Medulla oblongata (tissue), 1 donor: Measurements from ENCODE around the gene ERICH6.
"Not testable (repeated sequence)": the region's sequence is repeated elsewhere in the genome, so short reads cannot be mapped to it uniquely, and the experiment has no call there.

Source experiments
- DNase-seq: peaks from one replicate; pipeline ENCODE4 v3.0.0-alpha.2; 2015; ENCODE audit errors: extremely low spot score

Gene ERICH6

DNA sequence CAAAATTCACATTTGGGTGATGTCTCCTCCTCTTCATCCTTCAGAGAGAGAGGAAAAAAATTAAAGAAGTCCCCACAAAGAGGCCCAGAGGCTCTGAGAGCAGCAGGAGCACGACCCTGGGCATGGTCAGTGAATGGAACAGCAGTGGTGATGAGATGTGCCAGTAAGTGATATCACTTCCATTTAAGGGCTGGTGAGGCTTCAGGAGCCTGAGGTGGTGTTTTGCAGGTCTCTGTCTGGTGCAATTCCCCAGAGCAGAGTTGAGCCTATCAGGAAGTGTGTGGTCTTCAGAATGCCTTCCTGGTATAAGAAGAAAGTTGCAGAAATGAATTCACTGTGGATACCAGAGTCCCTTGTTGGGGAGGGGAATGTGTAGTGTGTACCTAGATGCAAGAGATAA lies 21.4 kb downstream of the ERICH6 start:
- no peak for DNase-seq

DNA sequence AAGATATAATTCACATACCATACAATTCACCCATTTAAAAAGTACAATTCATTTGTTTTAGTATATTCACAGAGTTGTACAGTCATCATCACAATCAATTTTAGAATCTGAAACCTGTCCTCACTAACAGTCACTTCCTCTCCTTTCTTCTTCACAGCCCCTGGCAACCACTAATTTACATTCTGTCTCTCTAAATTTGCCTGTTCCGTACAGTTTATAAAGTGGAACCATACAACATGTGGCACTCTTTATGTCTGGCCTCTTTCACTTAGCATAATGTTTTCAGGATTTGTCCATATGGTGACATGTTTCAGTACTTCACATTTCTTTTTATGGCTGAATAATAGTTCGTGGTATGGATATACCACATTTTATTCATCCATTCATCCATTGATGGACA lies 22.7 kb downstream of the ERICH6 start:
- DNase-seq, result no peak

DNA sequence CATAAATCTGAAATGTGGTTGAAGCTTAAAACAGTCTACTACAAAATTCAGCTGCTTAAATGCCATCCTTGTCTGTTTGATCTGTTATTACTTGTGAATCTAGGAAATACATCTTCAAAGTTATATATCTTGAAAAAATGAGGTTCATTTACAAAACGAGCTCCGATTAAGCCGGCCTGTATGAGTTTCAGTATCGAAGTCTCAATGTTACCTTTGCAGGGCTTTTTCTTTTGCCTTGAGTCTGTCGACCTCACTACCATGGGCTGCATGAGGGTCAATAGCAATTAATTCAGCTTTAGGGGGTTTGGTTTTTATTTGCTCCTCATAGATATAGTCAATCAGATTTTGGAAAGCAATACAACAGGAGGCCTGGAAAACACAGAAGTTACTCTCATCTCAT lies 23.2 kb downstream of the ERICH6 start:
- DNase-seq, result no peak

DNA sequence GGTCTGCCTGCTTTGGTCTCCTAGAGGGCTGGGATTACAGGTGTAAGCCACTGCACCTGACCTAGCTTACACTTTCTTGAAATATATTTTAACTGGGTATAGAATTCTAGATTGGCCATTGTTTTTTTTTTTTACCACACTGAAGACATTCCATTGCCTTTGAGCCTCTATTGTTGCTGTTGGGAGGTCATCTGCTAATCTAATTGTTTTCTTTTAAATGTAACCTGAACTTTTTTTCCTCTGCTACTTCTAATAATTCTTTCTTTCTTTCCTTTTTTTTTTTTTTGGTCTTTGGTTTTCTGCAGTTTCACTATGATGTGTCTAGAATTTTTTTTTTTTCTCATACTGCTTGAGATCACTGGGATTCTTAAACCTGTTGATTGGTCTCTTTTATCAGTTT lies 28.1 kb downstream of the ERICH6 start:
- no peak for DNase-seq

DNA sequence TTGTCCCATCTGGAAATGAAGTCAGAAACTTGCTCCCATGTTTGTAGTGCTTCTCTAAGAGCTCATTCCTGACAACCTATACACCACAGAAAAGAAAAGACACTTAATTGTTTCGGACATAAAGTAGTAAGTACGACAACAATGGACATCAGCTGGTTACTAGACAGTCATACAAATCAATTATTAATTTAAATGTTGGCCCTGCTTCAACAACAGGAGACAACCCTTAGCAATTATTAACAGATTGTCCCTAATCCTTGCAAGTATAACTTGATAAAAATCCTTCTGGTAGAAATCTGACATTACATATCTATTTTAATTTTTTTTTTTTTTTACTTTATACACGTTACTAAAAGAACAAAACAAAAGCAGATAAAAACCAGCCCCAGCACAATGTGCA lies 29.8 kb downstream of the ERICH6 start:
- no peak for DNase-seq

DNA sequence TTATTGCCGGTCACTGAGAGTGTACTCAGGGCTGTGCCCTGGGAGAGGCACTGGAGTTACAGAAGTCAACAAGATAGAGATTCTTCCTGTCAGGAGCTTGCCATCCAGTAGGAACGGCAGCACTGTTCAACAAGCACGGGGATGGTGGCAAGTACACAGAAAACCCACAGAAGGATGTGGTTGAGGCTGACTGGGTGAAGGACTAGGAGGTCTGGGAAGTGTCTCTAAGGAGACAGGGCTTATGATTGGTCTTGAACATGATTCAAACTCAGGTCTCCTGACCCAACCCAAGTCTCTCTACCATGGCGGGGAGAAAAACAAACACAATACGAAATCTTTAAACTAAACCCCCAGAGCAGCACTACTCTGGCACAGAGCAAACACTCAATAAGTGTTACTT lies 37.6 kb downstream of the ERICH6 start:
- no peak for DNase-seq

DNA sequence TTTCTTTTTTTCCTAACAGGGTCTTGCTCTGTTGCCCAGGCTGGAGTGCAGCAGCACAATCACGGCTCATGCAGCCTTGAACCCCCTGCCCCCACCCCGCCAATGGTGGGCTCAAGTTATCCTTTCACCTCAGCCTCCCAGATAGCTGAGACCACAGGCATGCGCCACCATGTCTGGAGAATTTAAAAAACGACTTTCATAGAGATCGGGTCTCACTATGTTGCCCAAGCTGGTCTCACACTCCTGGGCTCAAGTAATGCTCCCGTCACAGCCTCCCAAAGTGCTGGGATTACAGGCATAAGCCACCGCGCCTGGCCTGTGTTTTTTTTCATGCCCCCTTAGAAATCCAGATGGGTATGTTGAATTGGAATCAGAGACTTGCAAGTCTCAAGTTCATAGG lies 40.3 kb downstream of the ERICH6 start:
- DNase-seq, result no peak

DNA sequence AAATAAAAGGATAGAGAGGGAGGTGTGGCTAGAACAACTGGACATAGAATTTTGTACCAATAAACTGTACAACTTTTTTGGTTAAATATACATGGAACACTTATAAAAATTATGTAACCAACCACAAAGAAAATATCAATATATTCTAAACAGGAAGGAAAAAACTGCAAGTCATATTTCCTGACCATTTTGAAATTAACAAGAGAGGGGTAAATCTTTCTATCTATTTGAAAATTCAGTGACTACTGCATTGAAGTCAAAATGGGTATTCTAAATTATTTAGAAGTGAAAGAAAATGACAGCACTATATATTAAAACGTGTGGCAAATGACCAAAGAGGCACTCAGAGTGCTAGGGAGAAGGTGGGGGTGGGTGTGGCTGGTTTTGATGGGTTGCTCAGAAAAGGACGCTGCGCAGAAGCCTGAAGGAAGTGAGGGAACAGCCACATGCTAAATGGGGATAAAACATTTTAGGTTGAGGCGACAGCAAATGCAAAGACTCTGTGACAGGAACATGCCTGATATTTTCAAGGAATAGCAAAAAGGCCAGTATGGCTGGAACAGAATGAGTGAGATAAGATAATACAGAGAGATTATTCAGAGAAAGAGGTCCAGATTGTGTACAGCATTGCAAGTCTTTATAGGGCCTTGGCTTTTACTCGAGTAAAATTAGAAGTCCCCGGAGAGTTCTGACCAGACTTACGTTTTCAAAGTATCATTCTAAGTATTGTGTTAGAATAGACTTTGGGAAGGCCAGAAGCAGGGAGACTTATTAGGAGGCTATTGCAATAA lies 41.1 kb downstream of the ERICH6 start:
- no peak for DNase-seq

DNA sequence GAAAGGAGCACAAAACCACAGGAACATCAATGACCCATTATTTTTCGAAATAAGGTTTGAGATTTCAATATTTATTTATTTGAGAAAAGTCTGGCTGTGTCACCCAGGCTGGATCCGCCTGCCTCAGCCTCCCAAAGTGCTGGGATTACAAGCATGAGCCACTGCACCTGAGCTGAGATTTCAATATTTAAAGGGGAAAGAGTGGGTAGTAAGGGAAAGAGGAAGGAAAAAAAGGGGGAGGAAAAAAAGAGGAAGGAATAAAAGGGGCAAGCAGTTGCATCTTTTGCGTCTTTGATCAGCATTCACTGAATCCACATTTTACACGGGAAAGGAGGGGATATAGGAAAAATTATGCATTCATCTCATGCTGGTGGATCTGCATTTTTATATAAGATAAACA lies 47.4 kb downstream of the ERICH6 start:
- no peak for DNase-seq

DNA sequence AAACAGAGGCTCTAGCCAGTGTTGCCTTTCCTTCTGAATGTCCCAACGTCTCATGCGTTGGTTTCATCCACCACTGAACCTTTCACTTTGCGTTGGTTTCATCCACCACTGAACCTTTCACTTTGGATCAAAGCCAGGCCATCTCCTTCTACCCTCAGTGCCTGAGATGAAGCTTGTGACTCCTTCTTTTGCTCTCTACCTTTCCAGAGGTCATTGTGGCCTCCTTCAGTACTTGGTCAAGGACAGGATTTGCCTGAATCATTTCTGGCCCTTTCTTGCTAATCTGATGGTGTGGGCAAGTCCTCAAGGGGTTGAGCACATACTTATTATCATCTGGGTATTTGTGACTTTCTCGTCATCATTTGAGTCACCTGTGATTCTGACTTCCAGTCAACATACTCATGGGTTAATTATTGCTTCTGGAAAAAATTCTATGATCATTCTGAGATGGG lies 50.6 kb downstream of the ERICH6 start:
- DNase-seq, result no peak

DNA sequence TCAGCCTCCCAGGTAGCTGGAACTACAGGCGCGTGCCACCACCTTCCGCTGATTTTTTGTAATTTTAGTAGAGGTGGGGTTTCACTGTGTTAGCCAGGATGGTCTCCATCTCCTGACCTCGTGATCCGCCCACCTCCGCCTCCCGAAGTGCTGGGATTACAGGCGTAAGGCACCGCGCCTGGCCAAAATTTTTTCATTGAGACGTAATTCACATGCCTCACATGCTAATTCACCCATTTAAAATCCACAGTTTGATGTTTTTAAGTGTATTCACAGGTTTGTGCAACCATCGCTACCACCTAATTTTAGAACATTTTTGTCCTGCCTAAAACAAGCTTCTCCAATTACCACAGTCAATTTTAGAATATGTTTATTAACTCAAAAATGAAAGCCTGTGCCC lies 63.5 kb downstream of the ERICH6 start:
- no peak for DNase-seq

DNA sequence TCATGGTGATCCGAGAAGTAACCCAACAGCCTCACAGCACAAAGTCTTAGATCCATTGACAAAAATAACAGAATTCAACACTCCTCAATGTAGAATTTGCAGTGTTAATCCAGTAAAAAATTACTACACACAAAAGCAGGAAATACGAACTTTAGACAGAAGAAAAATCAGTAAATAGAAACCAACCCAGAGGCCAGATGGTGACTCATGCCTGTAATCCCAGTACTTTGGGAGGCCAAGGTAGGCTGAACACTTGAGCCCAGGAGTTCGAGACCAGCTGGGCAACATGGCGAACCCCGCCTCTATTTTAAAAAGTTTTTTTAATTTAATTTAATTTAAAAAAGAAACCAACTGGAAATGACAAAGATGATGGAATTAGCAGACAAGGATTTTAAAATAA lies 64.5 kb downstream of the ERICH6 start:
- DNase-seq, result no peak

DNA sequence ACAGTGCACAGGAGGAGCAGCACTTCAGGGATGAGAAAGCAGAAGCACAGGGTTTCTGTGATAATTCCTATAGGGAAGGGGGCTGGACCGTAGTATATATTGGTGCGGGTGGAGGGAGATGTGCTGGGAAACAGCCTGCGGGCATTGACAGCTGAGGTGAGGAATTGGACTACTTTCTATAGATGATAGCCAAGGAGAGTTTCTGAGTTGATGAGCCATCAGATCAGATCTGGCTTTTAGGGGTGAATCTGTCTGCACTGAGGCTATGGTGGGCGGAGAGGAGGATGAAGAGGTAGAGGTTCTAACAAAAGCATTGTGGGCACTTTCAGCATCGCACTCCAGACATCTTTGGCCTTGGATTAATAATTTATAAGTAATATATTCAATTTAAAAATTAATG lies 67.5 kb downstream of the ERICH6 start:
- no peak for DNase-seq

DNA sequence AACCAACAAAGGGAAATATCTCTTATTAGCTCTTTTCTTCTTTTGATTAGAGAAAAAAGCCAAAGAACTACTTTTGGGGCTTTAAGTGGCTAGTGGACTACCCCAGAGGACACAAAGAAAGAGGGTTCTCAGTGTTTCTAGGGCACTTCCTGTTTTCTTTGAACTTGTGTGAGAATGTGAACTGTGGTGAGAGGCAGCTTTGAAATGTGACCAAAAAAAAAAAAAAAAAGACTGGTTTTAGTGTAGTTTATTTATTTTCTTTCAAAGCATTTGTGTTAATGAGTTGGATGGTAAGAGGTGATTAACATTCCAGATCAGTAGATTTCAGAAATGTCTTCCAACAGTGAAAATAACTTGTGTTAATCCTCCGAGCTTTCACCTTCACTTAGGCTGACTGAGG lies 68.2 kb downstream of the ERICH6 start:
- DNase-seq, result peak; percentile 18

DNA sequence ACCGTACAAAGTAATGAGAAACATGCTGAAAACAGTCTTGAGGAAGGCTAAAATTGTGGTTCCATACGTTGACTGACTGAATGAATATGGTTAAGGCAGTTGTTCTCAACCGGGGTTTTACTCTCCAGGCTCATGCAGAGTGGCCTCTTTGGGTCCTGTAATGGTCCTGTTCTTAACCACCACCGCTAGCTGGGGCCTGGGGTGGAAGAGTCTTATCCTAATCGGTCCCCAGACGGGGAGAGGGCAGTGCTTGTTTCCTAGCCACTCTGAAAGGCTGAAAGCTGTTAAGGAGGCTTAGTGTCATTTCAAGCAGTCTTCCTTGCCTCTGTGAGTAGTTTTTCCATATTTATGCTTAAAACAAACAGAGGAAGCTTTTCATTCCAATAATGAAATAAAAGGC lies 68.6 kb downstream of the ERICH6 start:
- no peak for DNase-seq

DNA sequence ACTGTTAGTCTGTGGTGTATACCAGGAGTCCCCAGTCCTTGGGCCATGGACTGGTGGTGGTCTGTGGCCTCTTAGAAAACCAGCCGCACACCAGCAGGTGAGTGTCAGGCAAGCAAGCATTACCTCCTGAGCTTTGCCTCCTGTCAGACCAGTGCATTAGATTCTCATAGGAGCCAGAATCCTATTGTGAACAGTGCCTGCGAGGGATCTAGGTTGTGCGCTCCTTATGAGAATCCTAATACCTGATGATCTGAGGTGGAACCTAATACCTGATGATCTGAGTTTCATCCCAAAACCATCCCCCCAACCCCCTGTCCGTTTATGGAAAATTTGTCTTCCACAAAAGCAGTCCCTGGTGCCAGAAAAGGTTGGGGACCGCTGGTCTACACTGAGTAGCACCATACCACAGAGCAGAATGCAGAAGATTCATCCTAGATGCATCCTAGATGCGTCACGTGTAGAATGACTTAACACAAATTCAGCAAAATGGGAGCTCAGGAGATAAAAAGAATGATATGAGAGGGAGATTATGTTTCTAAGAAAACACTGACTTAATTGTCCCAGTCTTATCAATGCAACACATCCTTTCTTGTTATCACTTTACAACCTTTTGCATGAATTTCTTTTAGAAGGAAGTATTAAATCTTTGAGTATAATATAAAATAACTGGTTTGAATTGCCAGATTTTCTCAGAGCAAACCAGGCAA lies 72.1 kb downstream of the ERICH6 start:
- DNase-seq, result no peak

DNA sequence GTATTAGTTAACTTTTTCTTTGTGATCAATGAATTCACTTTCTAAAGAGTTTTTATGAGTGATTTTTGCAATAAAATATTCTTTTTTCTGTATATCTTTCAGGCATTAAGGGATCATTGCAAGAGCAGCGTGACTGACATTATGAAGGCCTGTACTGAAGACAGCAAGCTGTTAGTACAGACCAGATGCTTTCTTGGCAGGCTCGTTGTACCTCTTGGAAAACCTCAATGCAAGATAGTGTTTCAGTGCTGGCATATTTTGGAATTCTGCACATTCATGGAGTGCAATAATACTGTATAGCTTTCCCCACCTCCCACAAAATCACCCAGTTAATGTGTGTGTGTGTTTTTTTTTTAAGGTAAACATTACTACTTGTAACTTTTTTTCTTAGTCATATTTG lies 76.2 kb downstream of the ERICH6 start:
- DNase-seq, result no peak

DNA sequence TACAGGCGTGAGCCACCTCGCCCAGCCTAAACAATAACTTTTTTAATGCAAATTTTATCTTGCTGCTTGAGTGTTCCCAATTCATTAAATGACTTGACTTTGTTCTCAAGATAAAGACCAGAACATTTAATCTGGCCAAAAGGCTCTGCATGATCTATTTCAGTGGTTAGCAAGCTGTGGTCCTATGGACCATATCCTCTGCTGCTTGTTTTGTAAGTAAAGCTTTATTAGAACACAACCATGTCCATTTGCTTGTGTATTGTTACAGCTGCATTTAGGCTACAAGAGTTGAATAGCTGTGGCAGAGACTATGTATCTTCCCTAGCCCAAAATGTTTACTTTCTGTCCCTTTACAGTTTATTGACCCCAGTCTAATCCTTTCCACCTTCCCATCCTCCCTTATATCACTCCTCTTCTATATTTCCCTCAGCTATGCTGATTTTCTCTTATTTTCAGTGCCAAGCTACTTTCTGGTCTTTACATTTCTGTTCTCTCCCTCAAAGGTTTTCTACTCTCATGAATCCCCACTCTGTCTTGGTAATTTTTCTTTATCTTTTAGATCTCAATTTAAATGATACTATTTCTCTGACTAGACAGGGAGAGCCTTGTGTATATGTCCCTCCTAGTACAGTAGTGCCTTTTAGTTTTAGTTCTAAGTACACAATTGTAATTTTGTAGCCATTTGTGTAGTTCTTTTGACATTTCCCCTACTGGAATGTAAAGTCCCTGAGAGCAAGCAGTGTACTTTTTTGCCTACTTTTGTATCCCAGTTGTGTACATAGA lies 77.4 kb downstream of the ERICH6 start:
- DNase-seq, result no peak

DNA sequence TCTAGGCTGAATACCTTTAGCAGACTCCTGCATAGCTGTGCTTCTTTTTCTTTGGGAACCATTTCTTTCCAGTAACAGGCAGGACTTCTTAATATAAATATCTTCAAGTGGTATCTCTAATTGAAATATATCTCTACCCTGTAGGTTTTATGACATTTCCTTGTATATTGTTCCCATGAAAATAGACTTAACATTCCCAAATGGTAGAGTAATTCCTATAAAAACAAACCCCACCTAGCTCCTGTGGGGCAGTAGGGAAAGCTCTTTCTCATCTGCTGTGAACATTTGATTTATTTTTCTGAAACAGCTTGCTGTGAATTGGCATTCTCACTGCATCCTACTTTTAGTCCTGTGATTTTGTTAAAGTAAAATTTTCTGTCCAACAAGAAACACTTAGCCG lies 79.8 kb downstream of the ERICH6 start:
- no peak for DNase-seq

DNA sequence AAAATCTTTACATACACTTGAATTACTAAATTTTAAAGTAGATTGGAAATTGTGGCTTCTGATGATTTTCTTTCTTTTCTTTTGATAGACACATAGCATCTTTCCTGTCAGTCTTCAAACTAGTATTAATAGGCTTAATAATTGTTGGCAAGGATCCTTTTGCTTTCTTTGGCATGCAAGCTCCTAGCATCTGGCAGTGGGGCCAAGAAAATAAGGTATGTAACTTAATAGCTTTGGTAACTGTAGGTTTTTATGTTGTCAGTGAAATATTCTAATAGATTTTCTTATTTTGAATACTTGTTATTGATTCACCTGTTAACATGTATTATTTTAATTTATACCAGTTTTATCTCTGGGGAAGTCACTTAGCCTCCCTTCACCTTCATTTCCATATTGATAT lies 80.8 kb downstream of the ERICH6 start:
- DNase-seq, result not testable (repeated sequence)

DNA sequence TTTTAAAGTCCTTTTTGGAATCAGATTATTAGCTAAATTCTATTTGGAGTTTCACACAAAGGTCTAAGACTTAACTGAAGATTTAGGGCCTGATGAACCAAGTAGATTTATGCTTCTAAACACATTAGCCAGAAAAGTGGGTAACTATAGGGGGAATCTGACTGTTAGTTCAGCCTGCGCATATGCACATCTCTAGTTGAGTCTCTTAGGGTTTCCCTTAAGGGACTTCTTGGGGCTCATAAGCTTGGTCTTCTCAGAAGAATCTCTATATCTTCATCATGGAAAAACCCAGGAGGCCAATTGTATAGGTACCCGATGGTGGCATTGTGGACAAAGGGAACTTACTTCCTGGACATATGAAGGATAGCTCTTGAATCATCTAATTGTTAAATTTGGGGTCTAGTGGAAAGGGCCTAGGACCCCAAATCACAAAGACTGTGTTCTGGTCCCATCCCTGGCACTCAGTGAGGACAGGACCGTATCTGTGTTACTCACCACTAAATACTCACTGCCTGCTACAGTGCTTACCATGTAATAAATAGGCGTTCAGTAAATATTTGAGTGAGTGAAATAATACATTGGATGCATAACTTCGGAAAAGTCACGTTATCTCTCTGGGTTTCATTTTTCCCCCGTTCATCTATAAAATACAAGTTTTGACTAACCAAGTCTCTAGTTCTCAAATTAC lies 83.6 kb downstream of the ERICH6 start:
- no peak for DNase-seq
